LNCaP clone FGC (cell line): ENCODE results near the gene MAB21L3.

Experiments
- DNase-seq: peaks from one replicate; pipeline ENCODE4 v3.0.0-alpha.2; 2011; ENCODE audit warnings: low read depth
- H3K4me3 ChIP-seq: 2 replicates; pipeline ENCODE4 v1.5.1; 2011; ENCODE audit warnings: mild to moderate bottlenecking, low read depth, low read length, control low read depth
- CTCF ChIP-seq: IDR thresholded peaks from 2 replicates; pipeline ENCODE4 v1.5.1; 2012; ENCODE audit warnings: mild to moderate bottlenecking; ENCODE audit not compliant: control insufficient read depth, insufficient read depth; ENCODE audit errors: extremely low read depth

MAB21L3 gene

GRCh38 chr1:116152950-116153691, 41.9 kb downstream of the MAB21L3 start:
- H3K4me3 ChIP-seq = no peak overlapping the region
- no peak for DNase-seq
- TF ChIP-seq CTCF = no peak

GRCh38 chr1:116153692-116154031, 42.5 kb downstream of the MAB21L3 start:
- TF ChIP-seq CTCF = no peak
- H3K4me3 ChIP-seq = no peak overlapping the region
- no peak for DNase-seq

- TF ChIP-seq CTCF = no peak
- no peak for DNase-seq
- no peak overlapping the region for H3K4me3 ChIP-seq
Observed at GRCh38 chr1:116154536-116154935, 43.3 kb downstream of the MAB21L3 start.

- H3K4me3 ChIP-seq = no peak overlapping the region
- TF ChIP-seq CTCF = no peak
- DNase-seq = no peak
Observed at GRCh38 chr1:116157096-116157495, 45.9 kb downstream of the MAB21L3 start.

- no peak overlapping the region for H3K4me3 ChIP-seq
- no peak for DNase-seq
- no peak for TF ChIP-seq CTCF
Observed at GRCh38 chr1:116159177-116159576, 48.0 kb downstream of the MAB21L3 start.

GRCh38 chr1:116159611-116160010, 48.4 kb downstream of the MAB21L3 start:
- TF ChIP-seq CTCF = no peak
- no peak overlapping the region for H3K4me3 ChIP-seq
- no peak for DNase-seq

- no peak for TF ChIP-seq CTCF
- DNase-seq = no peak
- H3K4me3 ChIP-seq = no peak overlapping the region
Observed at GRCh38 chr1:116161390-116161789, 50.2 kb downstream of the MAB21L3 start.
